ENCODE measurements around the gene HELZ.

DNA sequence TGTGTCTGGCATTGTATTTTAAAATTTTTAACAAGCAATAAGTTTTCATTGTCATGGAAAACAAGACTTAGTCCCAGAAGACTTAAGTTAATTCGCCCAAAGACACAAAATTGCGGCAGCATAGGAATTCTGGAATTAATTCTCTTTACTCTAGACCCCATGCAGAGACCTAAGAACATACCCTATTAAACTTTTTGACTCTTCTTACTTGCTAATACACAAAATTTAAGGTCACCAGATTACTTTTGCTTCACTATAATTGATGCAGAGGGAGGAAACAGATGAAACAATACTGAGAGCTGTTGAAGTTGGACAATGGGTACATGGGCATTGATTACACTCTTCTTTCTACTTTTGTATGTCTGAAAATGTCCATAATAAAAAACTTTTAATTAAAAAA lies 12.6 kb downstream of the HELZ start:
- TF ChIP-seq, protein P1, sequence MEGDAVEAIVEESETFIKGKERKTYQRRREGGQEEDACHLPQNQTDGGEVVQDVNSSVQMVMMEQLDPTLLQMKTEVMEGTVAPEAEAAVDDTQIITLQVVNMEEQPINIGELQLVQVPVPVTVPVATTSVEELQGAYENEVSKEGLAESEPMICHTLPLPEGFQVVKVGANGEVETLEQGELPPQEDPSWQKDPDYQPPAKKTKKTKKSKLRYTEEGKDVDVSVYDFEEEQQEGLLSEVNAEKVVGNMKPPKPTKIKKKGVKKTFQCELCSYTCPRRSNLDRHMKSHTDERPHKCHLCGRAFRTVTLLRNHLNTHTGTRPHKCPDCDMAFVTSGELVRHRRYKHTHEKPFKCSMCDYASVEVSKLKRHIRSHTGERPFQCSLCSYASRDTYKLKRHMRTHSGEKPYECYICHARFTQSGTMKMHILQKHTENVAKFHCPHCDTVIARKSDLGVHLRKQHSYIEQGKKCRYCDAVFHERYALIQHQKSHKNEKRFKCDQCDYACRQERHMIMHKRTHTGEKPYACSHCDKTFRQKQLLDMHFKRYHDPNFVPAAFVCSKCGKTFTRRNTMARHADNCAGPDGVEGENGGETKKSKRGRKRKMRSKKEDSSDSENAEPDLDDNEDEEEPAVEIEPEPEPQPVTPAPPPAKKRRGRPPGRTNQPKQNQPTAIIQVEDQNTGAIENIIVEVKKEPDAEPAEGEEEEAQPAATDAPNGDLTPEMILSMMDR (IDR thresholded peaks at IDR 0.05): no peak
- TF ChIP-seq EZH2 (IDR thresholded peaks at IDR 0.05; ENCODE audit: borderline replicate concordance, insufficient read depth, low read depth, low read length, poor library complexity, severe bottlenecking): no peak

All from B cell (primary cell).